ENCODE data around the gene MYLK4.
A peak's percentile ranks its signal among the peaks of the same experiment; 100 is the strongest.

The MYLK4 gene

GRCh38 chr6:2750832-2751231 lies at the start of gene MYLK4:
Gene MYLK4 (minus strand): TSS chr6:2750922. CDS start chr6:2749294, 1,628 bp downstream.
- no peak for DNase-seq (ENCODE audit: low spot score)

DNA sequence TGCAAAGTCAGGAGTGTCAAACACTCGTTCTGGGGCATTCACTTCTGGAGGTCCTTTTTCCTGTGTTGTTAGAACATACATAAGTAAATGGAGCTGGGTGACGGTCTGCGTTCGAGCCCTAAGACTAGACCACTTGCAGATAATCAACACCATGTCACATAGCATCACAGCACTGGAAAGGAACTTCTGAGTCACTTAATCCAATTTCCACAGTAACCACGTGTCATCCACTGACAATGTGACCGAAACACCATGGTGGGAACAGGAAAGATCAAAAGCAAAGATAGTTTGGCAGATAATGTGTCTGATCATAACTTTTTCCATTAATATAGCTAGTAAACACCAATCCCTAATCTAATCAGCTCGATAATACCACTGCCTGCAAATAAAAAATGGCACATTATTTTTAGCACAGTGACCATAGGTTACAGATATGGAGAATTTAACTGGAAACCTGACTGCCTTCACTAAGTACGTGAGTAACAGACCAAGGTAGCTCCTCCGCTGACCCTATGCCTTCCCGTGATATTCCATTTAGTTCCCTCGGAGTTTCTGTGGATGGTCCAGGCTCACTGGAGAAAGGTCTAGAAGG lies 49.3 kb upstream of the MYLK4 start:
- no peak for DNase-seq (ENCODE audit: low spot score)

DNA sequence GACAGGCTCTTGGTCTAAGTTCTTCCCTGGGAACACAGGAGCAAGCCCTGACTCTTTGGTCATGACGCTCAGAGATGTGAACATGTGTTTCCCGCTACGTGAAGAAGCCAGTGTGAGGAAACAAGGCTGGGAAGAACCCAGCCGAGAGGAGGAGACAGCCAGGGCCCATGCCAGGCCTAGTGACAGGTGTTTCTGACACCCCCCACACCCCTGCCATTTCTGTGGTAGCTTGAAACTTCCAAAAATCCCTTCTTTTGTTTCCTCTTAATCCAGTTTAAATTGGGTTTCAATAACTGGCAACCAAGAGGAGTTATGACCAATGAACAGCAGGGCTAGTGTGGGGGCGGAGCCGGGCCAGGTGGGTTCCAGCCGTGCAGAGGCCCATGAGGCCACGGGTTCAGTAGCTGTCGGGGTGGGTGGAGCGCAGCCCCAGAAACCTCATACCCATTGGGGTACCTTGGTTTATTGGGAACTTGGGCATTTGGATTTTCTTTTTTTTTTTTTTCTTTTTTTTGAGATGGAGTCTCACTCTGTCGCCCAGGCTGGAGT lies 47.9 kb upstream of the MYLK4 start:
- no peak for DNase-seq (ENCODE audit: low spot score)

- no peak for DNase-seq (ENCODE audit: low spot score)
Observed at GRCh38 chr6:2797564-2798031, 46.9 kb upstream of the MYLK4 start.

DNA sequence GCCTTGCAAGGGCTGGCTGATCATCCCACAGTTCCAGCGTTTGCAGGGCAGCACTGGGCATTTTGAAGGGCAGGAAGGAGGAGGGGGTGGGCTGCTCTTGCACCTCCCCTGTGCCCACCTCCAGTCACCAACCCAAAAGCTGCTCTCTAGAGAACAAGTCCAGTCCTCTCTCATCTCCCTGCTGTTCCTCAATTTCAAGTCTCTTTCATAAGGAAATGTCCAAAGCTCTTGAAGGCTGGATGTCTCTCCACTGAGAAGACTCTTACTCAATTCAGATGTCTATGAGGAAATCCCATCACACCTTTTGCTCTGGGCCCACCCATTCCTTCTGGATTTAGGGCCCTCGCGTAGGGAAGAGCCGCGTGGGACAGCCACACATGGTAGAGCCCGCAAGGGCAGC lies 46.1 kb upstream of the MYLK4 start:
- DNase-seq (ENCODE audit: low spot score) = no peak

DNA sequence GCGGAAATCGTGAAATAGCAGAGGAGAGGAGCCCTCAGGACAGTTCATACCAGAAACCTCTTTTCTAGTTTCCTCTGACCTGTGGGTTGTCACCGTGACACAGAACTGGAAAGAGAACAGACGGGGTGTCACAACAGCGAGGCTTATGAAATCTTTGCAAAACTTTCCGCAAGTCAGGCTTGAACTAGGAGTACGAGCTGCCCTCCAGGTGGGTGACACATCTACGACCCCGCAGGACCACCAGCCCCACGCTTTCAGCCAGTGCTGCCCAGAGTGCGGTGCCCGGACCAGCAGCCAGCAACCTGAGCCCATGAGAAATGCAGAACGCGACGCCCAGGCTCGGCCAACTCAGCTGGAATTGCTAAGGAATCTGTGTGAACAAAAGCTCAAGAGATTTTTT lies 45.2 kb upstream of the MYLK4 start:
- DNase-seq (ENCODE audit: low spot score) = no peak

- DNase-seq (ENCODE audit: low spot score) = no peak
Observed at GRCh38 chr6:2795162-2795561, 44.4 kb upstream of the MYLK4 start.

DNA sequence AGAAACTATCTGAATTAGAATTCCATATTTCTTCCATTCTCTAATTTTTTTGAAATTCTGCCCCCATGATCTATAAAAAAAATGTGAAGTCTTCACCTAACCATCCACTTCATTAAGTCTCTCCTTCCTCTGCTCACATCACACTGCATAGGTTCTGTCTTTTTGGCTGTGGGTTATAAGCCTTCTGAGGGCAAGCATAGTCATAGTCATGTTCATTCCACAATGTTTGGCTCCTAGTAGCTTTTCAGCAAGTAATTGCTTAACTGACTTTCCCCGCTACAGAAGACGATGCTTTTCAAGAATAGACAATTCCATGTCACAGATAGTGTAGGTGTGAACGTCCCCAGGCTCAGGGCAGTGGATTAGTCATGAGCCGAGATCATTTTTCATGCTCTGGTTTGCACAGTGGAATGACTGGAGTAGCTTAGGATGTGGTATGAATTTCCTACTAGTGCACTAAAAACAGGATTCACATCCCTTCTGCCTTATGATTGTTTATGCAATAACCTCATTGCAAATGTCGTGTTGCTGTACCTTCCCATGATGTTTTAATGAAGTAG lies 43.5 kb upstream of the MYLK4 start:
- DNase-seq (ENCODE audit: low spot score) = no peak

GRCh38 chr6:2793534-2794151 lies 42.9 kb upstream of the MYLK4 start:
- DNase-seq (ENCODE audit: low spot score) = no peak

- no peak for DNase-seq (ENCODE audit: low spot score)
Observed at GRCh38 chr6:2792330-2793110, 41.8 kb upstream of the MYLK4 start.

DNA sequence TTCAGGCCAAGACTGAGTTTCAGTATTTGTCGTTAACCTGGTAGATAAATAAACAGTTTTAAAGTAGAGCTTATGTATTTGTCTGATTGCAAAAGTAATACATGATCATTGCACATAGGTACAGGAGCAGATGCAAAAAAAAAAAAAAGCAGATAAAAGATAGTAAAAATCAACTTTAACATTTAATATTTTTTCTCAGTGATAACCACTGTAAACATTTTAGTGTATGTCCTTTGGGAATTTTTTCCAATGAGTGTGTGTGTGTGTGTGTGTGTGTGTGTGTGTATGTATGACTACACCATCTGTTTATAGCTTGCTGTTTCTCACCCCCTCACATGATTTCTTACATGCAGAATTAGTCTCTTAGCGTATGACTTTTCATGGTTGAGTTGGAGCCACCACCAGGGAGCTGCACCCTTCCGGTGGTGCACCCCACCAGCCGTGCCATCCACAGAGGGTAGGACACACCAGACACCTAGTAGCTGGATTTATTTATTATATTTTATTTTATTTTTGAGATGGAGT lies 40.8 kb upstream of the MYLK4 start:
- DNase-seq (ENCODE audit: low spot score) = no peak

DNA sequence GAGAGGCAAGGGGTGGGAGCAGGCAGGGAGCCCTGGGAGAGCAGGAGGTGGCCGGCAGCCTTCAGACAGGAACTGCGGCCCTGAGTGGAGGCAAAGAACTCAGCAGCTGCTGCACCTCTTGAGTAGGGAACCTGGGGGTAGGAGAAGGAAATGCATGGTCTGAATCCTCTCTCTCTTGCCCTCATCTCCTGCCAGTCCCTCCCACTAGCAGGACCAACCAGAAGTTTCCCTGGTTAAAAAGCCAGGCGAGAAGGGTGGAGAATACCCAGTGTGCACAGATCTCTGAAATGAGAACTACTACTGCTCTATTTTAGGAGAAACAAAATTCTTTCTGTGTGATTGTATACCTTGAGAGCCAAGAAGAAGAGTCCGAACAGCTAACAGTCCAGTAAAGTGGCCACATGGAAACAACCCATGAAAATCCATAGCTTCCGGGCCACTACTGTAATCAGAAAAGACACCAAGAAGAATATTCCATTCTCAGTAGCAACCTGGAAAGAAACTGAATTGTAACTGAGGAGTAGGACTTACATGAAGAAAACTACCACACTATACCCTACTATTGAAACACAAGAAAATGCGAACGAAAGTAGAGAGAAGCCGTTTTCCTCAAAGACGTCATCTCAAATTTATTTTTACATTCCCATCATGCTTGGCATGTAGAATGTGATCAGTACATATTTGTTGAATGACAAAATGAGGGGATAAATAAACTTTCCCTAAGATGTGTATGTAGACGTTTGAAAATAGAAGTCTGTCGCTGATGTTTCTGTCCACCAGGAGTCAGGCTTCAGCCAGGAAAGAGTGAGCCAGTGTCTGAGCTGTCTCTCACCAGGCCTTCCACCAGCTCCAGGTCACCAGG lies 40.1 kb upstream of the MYLK4 start:
- DNase-seq (ENCODE audit: low spot score) = peak; percentile 71

DNA sequence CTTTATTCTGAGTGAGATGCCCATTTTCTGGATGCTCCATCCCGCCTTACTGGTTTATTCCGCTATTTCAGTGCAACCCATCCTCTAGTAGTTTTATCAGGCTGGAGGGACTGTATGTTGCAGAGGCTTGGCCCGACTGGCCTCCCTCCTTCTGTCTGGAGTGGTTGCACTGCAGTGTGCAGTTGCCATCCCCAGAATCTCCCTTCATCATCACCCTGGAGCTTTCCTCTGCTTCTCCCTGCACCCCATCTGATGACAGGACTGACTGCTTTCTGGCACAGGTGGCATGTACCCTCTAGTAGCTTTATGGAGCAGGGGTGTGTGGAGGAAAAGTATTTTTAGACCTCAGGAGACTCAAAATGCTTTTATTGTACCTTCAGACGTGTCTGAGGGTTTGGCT lies 35.5 kb upstream of the MYLK4 start:
- DNase-seq (ENCODE audit: low spot score) = no peak

DNA sequence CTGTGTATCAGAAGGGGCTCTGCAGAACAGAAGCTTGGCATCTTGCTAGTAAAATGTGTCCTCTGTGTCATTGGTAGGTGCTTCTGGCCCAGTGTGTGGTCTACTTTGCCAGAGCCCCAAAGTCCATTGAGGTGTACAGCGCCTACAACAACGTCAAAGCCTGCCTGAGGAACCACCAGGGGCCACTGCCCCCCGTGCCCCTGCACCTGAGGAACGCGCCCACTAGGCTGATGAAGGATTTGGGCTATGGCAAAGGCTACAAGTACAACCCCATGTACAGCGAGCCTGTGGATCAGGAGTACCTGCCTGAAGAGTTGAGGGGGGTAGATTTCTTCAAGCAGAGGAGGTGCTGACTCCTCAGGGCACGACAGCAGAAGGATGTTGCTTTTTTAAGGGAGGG lies 34.2 kb upstream of the MYLK4 start:
- DNase-seq (ENCODE audit: low spot score) = no peak

- no peak for DNase-seq (ENCODE audit: low spot score)
Observed at GRCh38 chr6:2784061-2784460, 33.3 kb upstream of the MYLK4 start.

GRCh38 chr6:2783188-2783963 lies 32.7 kb upstream of the MYLK4 start:
- DNase-seq (ENCODE audit: low spot score) = peak; percentile 76

GRCh38 chr6:2782825-2783187 lies 32.1 kb upstream of the MYLK4 start:
- DNase-seq (ENCODE audit: low spot score) = no peak

GRCh38 chr6:2782356-2782708 lies 31.6 kb upstream of the MYLK4 start:
- DNase-seq (ENCODE audit: low spot score) = no peak

GRCh38 chr6:2781685-2782355 lies 31.1 kb upstream of the MYLK4 start:
- DNase-seq (ENCODE audit: low spot score) = no peak

- DNase-seq (ENCODE audit: low spot score) = no peak
Observed at GRCh38 chr6:2780102-2780737, 29.5 kb upstream of the MYLK4 start.

Measured in hematopoietic multipotent progenitor cell treated with erythropoietin and hydrocortisone succinate and interleukin-3 and kit ligand, for 17 days (in vitro differentiated cells).